M059J (cell line): ENCODE data around the gene STX16. TPM values are rescaled to one million over a fixed set of nuclear protein-coding genes. Genes with fewer than 3 reads are reported as not detected.
"Not testable (repeated sequence)": the region's sequence is repeated elsewhere in the genome, so short reads cannot be mapped to it uniquely, and the experiment has no call there.

Experiments
- DNase-seq: peaks from one replicate; pipeline ENCODE4 v3.0.0-alpha.2; 2012; ENCODE audit warnings: low read depth
- total RNA-seq: library from RNA; depleted of rRNA; stranded (reverse); fragments of >200 nt; shearing (Covaris generic); gene quantifications from 2 replicates; pipeline ENCODE4 v1.2.3, GENCODE V29; 2014

Gene STX16
- total RNA-seq, 1 experiment from 2014 or later = 24.6 TPM

DNA sequence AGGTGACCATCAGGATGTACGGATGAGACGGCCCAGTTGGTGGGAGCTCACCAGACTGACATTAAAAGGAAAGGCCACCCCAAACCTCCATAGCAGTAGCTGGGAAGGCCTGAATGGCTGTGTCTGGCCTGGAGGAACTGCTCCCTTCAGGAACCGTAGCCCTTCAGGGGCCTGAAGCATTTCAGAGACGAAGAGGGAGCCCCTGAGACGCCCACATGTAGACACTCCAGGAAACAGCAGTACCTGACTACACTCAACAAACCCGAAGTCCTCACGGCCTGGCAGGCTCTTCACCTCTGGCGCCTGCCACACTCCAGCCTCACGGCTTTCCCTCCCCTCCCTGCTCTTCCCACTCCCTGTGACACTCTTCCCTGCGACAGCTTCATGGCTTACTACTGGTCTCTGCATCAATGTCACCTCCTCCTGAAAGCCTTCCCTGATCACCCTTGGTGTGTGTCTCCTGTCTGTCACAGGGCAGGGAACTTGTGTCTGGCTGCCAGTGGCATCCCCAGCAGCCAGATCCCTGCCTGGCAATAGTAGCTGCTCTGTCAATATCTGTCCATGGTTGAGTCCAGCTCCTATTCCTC lies 14.6 kb upstream of the STX16 start:
- DNase-seq = no peak

DNA sequence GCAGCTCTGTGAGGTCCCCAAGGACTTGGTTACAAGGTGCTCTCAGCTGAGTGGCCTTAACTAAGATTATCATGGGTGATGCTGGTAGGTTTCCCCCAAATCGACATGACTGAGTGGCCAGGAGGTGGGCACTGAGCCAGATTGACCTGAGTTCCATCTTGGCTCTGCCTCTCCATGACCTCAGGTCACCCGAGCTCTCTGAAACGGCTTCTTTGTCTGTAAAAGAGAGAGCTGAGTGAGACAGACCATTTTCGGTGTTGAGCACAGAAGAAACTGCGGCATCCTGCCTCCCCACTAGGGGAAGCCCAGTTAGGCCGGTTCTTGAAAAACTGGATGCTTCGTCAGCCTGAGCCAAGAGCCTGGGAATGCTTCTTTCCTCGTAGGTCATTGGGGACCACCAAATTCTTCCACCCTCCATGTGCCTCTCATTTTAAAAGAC lies 14.1 kb upstream of the STX16 start:
- DNase-seq = peak; percentile 12

DNA sequence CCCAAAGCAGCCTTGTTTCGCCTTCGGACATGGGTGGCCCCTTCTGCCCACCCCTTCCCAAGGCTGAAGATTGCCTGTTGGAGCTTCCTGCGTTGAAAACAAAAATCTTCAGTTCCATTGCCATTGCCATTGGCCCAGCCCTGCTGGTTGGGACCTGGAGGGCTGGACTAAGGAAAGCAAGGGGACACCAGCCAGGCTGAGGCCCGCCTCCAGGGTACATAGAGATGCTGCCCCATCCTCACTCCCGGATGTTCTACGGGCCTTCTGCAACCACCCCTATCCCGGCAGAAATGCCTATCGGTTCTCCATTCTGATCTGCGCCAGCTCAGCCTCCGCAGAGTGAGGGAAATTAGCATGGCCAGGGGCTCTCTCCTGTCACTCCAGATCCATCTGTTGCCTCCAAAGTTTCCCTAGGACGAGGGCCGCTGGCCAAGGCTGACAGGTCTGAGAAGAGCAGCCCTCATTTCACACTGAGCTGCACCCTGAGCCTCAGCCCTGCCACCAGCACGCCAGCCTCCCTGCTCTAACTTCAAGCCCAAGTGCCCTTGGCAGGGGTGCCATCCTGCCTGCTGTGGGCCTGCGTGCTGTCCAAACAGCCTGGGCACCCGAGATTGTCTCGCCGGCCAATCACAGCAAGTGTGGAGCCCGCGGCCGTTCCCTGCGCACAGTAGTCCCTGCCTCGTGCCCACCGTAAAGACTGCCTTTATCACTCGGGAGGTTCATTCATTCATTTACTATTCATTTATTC lies 13.4 kb upstream of the STX16 start:
- no peak for DNase-seq

DNA sequence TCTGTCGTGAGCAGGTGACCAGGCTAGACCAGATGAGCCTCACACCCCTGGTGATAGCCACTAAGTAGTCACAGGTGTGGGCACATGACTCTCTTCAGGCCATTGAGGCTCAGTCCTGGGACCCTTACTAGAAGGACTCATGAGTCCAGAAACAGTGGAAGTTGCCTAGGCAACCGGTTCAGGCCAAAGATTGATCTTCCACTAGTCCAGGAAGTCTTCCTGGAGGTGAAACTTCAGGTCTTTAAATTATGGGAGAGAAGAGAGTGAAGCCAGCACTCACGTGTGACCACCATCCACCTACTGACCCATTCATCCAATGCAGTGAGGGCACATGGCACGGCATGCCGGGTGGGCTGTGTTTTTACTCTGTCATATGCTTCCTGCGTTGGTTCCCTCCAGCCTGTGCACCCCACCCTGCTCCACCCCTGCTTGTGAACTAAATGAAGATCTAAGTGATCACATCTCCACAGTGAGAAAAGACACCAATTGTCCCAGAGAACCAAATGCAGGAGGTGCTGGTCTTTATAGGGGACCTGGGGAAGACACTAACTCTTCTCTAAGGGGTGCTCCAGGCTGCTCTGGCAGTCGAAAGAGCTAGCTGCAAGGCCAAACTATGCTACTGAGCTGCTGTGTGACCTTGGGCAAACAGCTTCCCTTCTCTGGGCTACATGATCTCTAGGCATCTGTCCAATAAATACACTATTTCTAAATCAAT lies 12.5 kb upstream of the STX16 start:
- no peak for DNase-seq

- DNase-seq = no peak
Measured at GRCh38 chr20:58639182-58640146, 11.6 kb upstream of the STX16 start.

GRCh38 chr20:58640446-58640845 lies 10.6 kb upstream of the STX16 start:
- DNase-seq = peak; percentile 88

DNA sequence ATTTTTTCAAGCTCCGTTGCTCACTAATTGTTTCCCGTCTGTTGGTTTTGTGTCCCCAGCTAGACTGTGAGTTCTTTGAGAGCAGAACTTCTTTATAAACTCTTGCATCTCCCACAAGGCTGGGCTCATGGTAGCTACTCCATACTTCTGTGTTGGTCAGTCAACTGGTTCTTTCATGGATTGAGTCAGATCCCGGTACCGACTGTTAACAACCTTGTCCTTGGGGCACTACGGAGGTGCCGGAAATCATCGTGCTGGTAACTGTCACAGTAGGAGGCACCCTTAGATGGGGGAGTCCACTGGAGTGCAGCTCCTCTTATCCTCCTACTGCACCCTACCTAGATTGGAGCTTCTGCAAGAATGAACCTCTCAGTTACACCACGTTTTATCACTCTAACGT lies 8.6 kb upstream of the STX16 start:
- no peak for DNase-seq

DNA sequence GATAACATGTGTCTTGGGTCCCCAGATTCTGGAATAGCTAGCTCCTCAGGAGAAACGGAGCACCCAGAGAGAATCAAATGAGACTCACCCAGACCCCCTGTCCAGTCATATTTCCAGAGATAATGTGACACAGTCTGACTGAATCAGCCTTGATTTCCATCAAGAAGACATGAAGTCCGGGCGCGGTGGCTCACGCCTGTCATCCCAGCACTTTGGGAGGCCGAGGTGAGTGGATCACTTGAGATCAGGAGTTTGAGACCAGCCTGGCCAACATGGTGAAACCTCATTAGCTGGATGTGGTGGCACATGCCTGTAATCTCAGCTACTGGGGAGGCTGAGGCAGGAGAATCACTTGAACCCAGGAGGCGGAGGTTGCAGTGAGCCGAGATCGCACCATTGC lies 8.2 kb upstream of the STX16 start:
- DNase-seq = not testable (repeated sequence)

GRCh38 chr20:58645412-58645968 lies 5.6 kb upstream of the STX16 start:
- DNase-seq = peak; percentile 98

- DNase-seq = no peak
Measured at GRCh38 chr20:58646257-58646656, 4.8 kb upstream of the STX16 start.

- DNase-seq = no peak
Measured at GRCh38 chr20:58646703-58647102, 4.4 kb upstream of the STX16 start.

- DNase-seq = no peak
Measured at GRCh38 chr20:58647162-58647795, 3.8 kb upstream of the STX16 start.

GRCh38 chr20:58647796-58648501 lies 3.1 kb upstream of the STX16 start:
- DNase-seq = peak; percentile 93

GRCh38 chr20:58648502-58648825 lies 2.6 kb upstream of the STX16 start:
- DNase-seq = not testable (repeated sequence)

- no peak for DNase-seq
Measured at GRCh38 chr20:58649288-58650180, 1.5 kb upstream of the STX16 start.

- no peak for DNase-seq
Measured at GRCh38 chr20:58650181-58650775, 805 bp upstream of the STX16 start.

- DNase-seq = no peak
Measured at GRCh38 chr20:58651559-58651945, 469 bp downstream of the STX16 start.

DNA sequence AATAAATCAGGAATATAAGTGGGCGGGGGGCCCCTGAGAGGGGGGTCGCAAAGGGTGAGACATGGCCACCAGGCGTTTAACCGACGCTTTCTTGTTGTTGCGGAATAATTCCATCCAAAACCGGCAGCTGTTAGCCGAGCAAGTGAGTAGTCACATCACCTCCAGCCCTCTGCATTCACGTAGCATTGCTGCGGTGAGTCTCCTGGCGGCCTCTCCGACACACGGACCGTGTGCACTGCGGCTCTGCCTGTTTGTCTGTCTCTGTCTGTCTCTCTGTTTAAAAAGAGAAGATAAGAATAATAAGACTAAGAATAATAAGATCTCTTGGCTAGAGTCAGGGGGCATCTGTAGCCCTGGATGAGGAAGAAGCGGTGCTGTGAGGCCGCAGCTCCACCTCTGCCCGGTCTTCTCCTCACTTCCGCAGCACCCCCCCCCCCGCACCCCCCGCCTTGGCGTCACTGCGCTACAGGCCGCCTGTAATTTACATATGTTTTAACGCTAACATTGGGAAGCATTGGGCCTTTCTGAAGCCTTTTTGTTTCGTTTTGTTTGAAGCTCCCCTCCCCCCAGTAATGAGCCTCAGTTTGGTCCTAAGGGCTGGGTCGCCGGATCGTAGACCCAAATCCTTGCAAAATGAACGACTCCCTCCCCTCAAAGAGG lies 993 bp downstream of the STX16 start:
- DNase-seq = peak; percentile 89
